H9 (cell line): ENCODE data around the gene GNAS. TPM values are rescaled to one million over a fixed set of nuclear protein-coding genes. Genes with fewer than 3 reads are reported as not detected.

Source experiments
- DNase-seq: peaks from one replicate; pipeline ENCODE4 v3.0.0-alpha.2; 2017
- H2AFZ ChIP-seq: one replicate; pipeline ENCODE4 v1.6.1; 2013; ENCODE audit warnings: mild to moderate bottlenecking, low read length, control low read depth, moderate library complexity
- H2AK5ac ChIP-seq: 2 replicates; pipeline ENCODE4 v1.6.1; 2013; ENCODE audit warnings: low read length, control low read depth, mixed read lengths; ENCODE audit not compliant: insufficient read length
- H2BK120ac ChIP-seq: one replicate; pipeline ENCODE4 v1.6.1; 2013; ENCODE audit warnings: low read depth, mild to moderate bottlenecking, low read length, control low read depth, inconsistent platforms; ENCODE audit not compliant: poor library complexity, severe bottlenecking
- H2BK12ac ChIP-seq: 2 replicates; pipeline ENCODE4 v1.6.1; 2013; ENCODE audit warnings: low read length, control low read depth, mixed read lengths, low read depth; ENCODE audit not compliant: insufficient read length
- H2BK15ac ChIP-seq: 2 replicates; pipeline ENCODE4 v1.6.1; 2013; ENCODE audit warnings: low read depth, low read length, control low read depth
- H2BK20ac ChIP-seq: one replicate; pipeline ENCODE4 v1.6.1; 2013; ENCODE audit warnings: low read depth, mild to moderate bottlenecking, low read length, control low read depth, inconsistent platforms; ENCODE audit not compliant: poor library complexity, severe bottlenecking
- H2BK5ac ChIP-seq: 2 replicates; pipeline ENCODE4 v1.6.1; 2013; ENCODE audit warnings: low read length, control low read depth, mixed read lengths; ENCODE audit not compliant: insufficient read length
- H3K14ac ChIP-seq: 2 replicates; pipeline ENCODE4 v1.6.1; 2013; ENCODE audit warnings: low read length, control low read depth; ENCODE audit not compliant: insufficient read depth
- H3K18ac ChIP-seq: 2 replicates; pipeline ENCODE4 v1.6.1; 2013; ENCODE audit warnings: low read depth, mild to moderate bottlenecking, mixed read lengths, low read length, control low read depth; ENCODE audit not compliant: insufficient read length
- H3K23ac ChIP-seq: 2 replicates; pipeline ENCODE4 v1.6.1; 2013; ENCODE audit warnings: low read length, control low read depth, mixed read lengths, low read depth; ENCODE audit not compliant: insufficient read length
- H3K23me2 ChIP-seq: 2 replicates; pipeline ENCODE4 v1.6.1; 2013; ENCODE audit warnings: low read depth, mild to moderate bottlenecking, mixed read lengths, low read length, control low read depth; ENCODE audit not compliant: insufficient read length, poor library complexity, severe bottlenecking
- H3K27ac ChIP-seq: 2 replicates; pipeline ENCODE4 v1.5.1; 2013; ENCODE audit warnings: low read length, control low read depth, mixed read lengths, low read depth; ENCODE audit not compliant: insufficient read length
- H3K27me3 ChIP-seq: 2 replicates; pipeline ENCODE4 v1.6.1; 2013; ENCODE audit warnings: low read length, control low read depth, inconsistent platforms; ENCODE audit not compliant: insufficient read depth
- H3K4ac ChIP-seq: 2 replicates; pipeline ENCODE4 v1.6.1; 2013; ENCODE audit warnings: low read depth, mild to moderate bottlenecking, control low read depth, inconsistent platforms, low read length, moderate library complexity
- H3K4me1 ChIP-seq: 2 replicates; pipeline ENCODE4 v1.6.1; 2013; ENCODE audit warnings: low read length, control low read depth, inconsistent platforms; ENCODE audit not compliant: insufficient read depth
- H3K4me2 ChIP-seq: 2 replicates; pipeline ENCODE4 v1.6.1; 2013; ENCODE audit warnings: low read length, control low read depth, mixed read lengths; ENCODE audit not compliant: insufficient read length, insufficient read depth
- H3K56ac ChIP-seq: 2 replicates; pipeline ENCODE4 v1.6.1; 2013; ENCODE audit warnings: low read depth, mild to moderate bottlenecking, mixed read lengths, low read length, control low read depth; ENCODE audit not compliant: insufficient read length
- H3K79me1 ChIP-seq: 2 replicates; pipeline ENCODE4 v1.6.1; 2013; ENCODE audit warnings: low read depth, mild to moderate bottlenecking, moderate library complexity, low read length, control low read depth, inconsistent platforms; ENCODE audit not compliant: insufficient read depth, poor library complexity, severe bottlenecking
- H3K79me2 ChIP-seq: 2 replicates; pipeline ENCODE4 v1.6.1; 2013; ENCODE audit warnings: low read length, control low read depth, inconsistent platforms; ENCODE audit not compliant: insufficient read depth
- H3K9ac ChIP-seq: 2 replicates; pipeline ENCODE4 v1.6.1; 2013; ENCODE audit warnings: low read length, control low read depth, mixed read lengths; ENCODE audit not compliant: insufficient read length; ENCODE audit errors: extremely low read depth
- H3K9me3 ChIP-seq: one replicate; pipeline ENCODE4 v1.6.1; 2013; ENCODE audit warnings: low read depth, low read length, inconsistent platforms; ENCODE audit not compliant: control insufficient read depth
- H3T11ph ChIP-seq: one replicate; pipeline ENCODE4 v1.6.1; 2013; ENCODE audit warnings: mild to moderate bottlenecking, low read length, control low read depth, inconsistent platforms
- H4K20me1 ChIP-seq: one replicate; pipeline ENCODE4 v1.6.1; 2013; ENCODE audit not compliant: control insufficient read depth, insufficient read length, insufficient read depth
- H4K5ac ChIP-seq: 2 replicates; pipeline ENCODE4 v1.6.1; 2013; ENCODE audit warnings: low read depth, mild to moderate bottlenecking, mixed read lengths, low read length, control low read depth; ENCODE audit not compliant: insufficient read length
- H4K8ac ChIP-seq: replicated peaks from 2 replicates; pipeline ENCODE4 v1.6.1; 2013; ENCODE audit warnings: low read length, control low read depth, mixed read lengths, low read depth; ENCODE audit not compliant: insufficient read length
- H4K91ac ChIP-seq: 2 replicates; pipeline ENCODE4 v1.6.1; 2013; ENCODE audit warnings: low read depth, mild to moderate bottlenecking, moderate library complexity, mixed read lengths, low read length, control low read depth; ENCODE audit not compliant: insufficient read length
- H3K27ac Mint-ChIP-seq, 3 experiments: 2 replicates in 2 of 3; 3 replicates in 1 of 3; pipeline ENCODE4 v1.8.0; 2020 to 2021; ENCODE audit warnings: mixed read lengths in 3 of 3, mild to moderate bottlenecking in 1 of 3, moderate library complexity in 1 of 3
- H3K27me3 Mint-ChIP-seq: 2 replicates; pipeline ENCODE4 v1.8.0; 2021; ENCODE audit warnings: low read depth, mild to moderate bottlenecking, moderate library complexity, mixed read lengths
- H3K36me3 Mint-ChIP-seq, 3 experiments: 2 replicates in 2 of 3; 3 replicates in 1 of 3; pipeline ENCODE4 v1.8.0; 2020 to 2021; ENCODE audit warnings: low read depth in 3 of 3, mixed read lengths in 3 of 3; ENCODE audit not compliant: insufficient read depth in 1 of 3
- H3K4me1 Mint-ChIP-seq, 2 experiments: 2 replicates each; pipeline ENCODE4 v1.8.0; 2020; ENCODE audit warnings: mixed read lengths in 2 of 2
- H3K4me3 Mint-ChIP-seq, 2 experiments: 2 replicates in 1 of 2; 3 replicates in 1 of 2; pipeline ENCODE4 v1.8.0; 2020 to 2021; ENCODE audit warnings: mild to moderate bottlenecking in 2 of 2, mixed read lengths in 2 of 2, moderate library complexity in 1 of 2
- H3K9me3 Mint-ChIP-seq, 2 experiments: 2 replicates in 1 of 2; 3 replicates in 1 of 2; pipeline ENCODE4 v1.8.0; 2020; ENCODE audit warnings: mild to moderate bottlenecking in 2 of 2, mixed read lengths in 2 of 2, moderate library complexity in 1 of 2
- CTCF ChIP-seq: fragments of 200-600 bp; sonication (generic); conservative IDR thresholded peaks from 3 replicates; pipeline ENCODE4 v1.8.0; 2021; ENCODE audit warnings: antibody characterized with exemption, mild to moderate bottlenecking
- WGBS: extraction: QIAGEN DNeasy Blood & Tissue Kit; methylation state at CpG from one replicate; pipeline ENCODE4 v1.1.7; 2013; ENCODE audit warnings: missing lambda C conversion rate, low lambda C conversion rate, mixed read lengths; ENCODE audit not compliant: insufficient read length; ENCODE audit errors: extremely low coverage; 5-methylcytosine and 5-hydroxymethylcytosine counted together
- total RNA-seq: library from RNA; stranded (reverse); gene quantifications from 2 replicates; pipeline ENCODE4 v1.2.1, GENCODE V29; 2021

GNAS gene
- total RNA-seq, 1 experiment from 2014 or later: 920 TPM

- no peak overlapping the region for H3K27ac Mint-ChIP-seq
- H3K4me1 ChIP-seq: peaks cover 2% of the 10 kb centered on the region; the same call in 1 of the 2 replicates
- no peak overlapping the region for H3K18ac ChIP-seq
Observed at GRCh38 chr20:58875111-58875510, 22.6 kb downstream of the GNAS start.

More at GRCh38 chr20:58875111-58875510, 22.6 kb downstream of the GNAS start:
- Histone ChIP-seq H4K5ac (no peak overlapping the region), H3K14ac (no peak overlapping the region), H3K4me2 (no peak overlapping the region), H3K27ac (no peak overlapping the region), H2BK120ac (no peak overlapping the region), H4K8ac (no peak overlapping the region), H3T11ph (no peak overlapping the region), H2AK5ac (no peak overlapping the region), H3K9me3 (no peaks in the 10 kb centered on the region), H3K23me2 (no peaks in the 10 kb centered on the region), H3K79me2 (no peaks in the 10 kb centered on the region), H3K4ac (no peak overlapping the region), H3K27me3 (no peaks in the 10 kb centered on the region), H2BK12ac (no peak overlapping the region), H4K91ac (no peak overlapping the region), H2BK15ac (no peak overlapping the region), H3K9ac (no peak overlapping the region), H3K23ac (no peak overlapping the region), H4K20me1 (no peaks in the 10 kb centered on the region), H3K56ac (no peak overlapping the region), H2BK20ac (no peak overlapping the region), H2AFZ (no peak overlapping the region), H3K79me1 (no peaks in the 10 kb centered on the region), H2BK5ac (no peak overlapping the region)
- DNase-seq: no peak
- H3K9me3 Mint-ChIP-seq: peaks cover 2 to 3% of the 10 kb centered on the region in 2 experiments; a peak in 3 of 5 replicates
- TF ChIP-seq CTCF: no peak
- H3K27me3 Mint-ChIP-seq: no peaks in the 10 kb centered on the region; the same call in none of the 2 replicates
- peaks cover 56 to 68% of the 10 kb centered on the region in 2 experiments for H3K4me1 Mint-ChIP-seq
- H3K36me3 Mint-ChIP-seq: peaks cover 4 to 7% (median 5%) of the 10 kb centered on the region in 3 experiments; a peak in 5 of 7 replicates
- no peak overlapping the region; a peak in 1 of 5 replicates for H3K4me3 Mint-ChIP-seq
- no CpG with 5 or more reads among the region's 3 CpGs for WGBS
